ENCODE measurements around the gene NTN1. TPM values are rescaled to one million over a fixed set of nuclear protein-coding genes. Genes with fewer than 3 reads are reported as not detected.
A peak's percentile ranks its signal among the peaks of the same experiment; 100 is the strongest.

Gene NTN1
- total RNA-seq, 1 donor from 2014 or later: 7.8 TPM

- ATAC-seq: peak in 1 of 2 donors; percentile 4
- H3K4me1 ChIP-seq: peaks cover 32% of the 10 kb centered on the region
- H3K4me3 ChIP-seq: peak overlapping the region; percentile 67
These were observed 218.0 kb downstream of the NTN1 start for GRCh38 chr17:9239246-9239792.

GRCh38 chr17:9239793-9240658 lies 218.7 kb downstream of the NTN1 start:
- Histone ChIP-seq H3K4me3 (peak overlapping the region; percentile 67), H3K27ac (peak overlapping the region; percentile 90), H3K27me3 (ENCODE audit: low read depth) (peaks cover 7% of the 10 kb centered on the region), H3K4me1 (peaks cover 39% of the 10 kb centered on the region), H3K9me3 (no peaks in the 10 kb centered on the region), H3K36me3 (no peaks in the 10 kb centered on the region)
- peak; percentile 90 to 92 for ATAC-seq
- intact Hi-C loops (cut with DNase I): no loop called here
- no peak for TF ChIP-seq CTCF (IDR thresholded peaks at IDR 0.05)
- DNase-seq: peak; percentile 85

More at GRCh38 chr17:9239246-9239792, 218.0 kb downstream of the NTN1 start:
- Histone ChIP-seq H3K27ac (peak overlapping the region; percentile 44), H3K36me3 (no peaks in the 10 kb centered on the region), H3K9me3 (no peaks in the 10 kb centered on the region), H3K27me3 (ENCODE audit: low read depth) (peaks cover 11% of the 10 kb centered on the region)
- peak; percentile 64 for DNase-seq
- intact Hi-C loops (cut with DNase I): no loop called here
- no peak for TF ChIP-seq CTCF (IDR thresholded peaks at IDR 0.05)

- intact Hi-C loops (cut with DNase I): no loop called here
- Histone ChIP-seq H3K27me3 (ENCODE audit: low read depth) (peaks cover 7% of the 10 kb centered on the region), H3K4me1 (peaks cover 40% of the 10 kb centered on the region), H3K36me3 (no peaks in the 10 kb centered on the region), H3K27ac (peak overlapping the region; percentile 90), H3K9me3 (no peaks in the 10 kb centered on the region), H3K4me3 (peak overlapping the region; percentile 67)
- no peak for TF ChIP-seq CTCF (IDR thresholded peaks at IDR 0.05)
- no peak for DNase-seq
- peak; percentile 27 to 53 for ATAC-seq
These were observed 219.5 kb downstream of the NTN1 start for GRCh38 chr17:9240659-9241370.

- H3K36me3 ChIP-seq: no peaks in the 10 kb centered on the region
- no peaks in the 10 kb centered on the region for H3K9me3 ChIP-seq
- DNase-seq (no peak), ATAC-seq (peak in 1 of 2 donors; percentile 1)
- no peak for TF ChIP-seq CTCF (IDR thresholded peaks at IDR 0.05)
- intact Hi-C loops (cut with DNase I): no loop called here
- H3K27ac ChIP-seq: peak overlapping the region; percentile 90
- no peak overlapping the region for H3K4me3 ChIP-seq
- peaks cover 40% of the 10 kb centered on the region for H3K4me1 ChIP-seq
- H3K27me3 ChIP-seq (ENCODE audit: low read depth): peaks cover 3% of the 10 kb centered on the region
These were observed 220.0 kb downstream of the NTN1 start for GRCh38 chr17:9241371-9241712.

- TF ChIP-seq CTCF (IDR thresholded peaks at IDR 0.05): no peak
- Histone ChIP-seq H3K27me3 (ENCODE audit: low read depth) (no peaks in the 10 kb centered on the region), H3K36me3 (no peaks in the 10 kb centered on the region), H3K4me3 (no peak overlapping the region), H3K27ac (peak overlapping the region; percentile 90), H3K4me1 (peaks cover 40% of the 10 kb centered on the region), H3K9me3 (no peaks in the 10 kb centered on the region)
- intact Hi-C loops (cut with DNase I): no loop called here
- ATAC-seq (no peak), DNase-seq (no peak)
These were observed 220.6 kb downstream of the NTN1 start for GRCh38 chr17:9241774-9242496.

Data from lower lobe of right lung (tissue), 2 donors.